HCT116 (cell line): ENCODE results near the gene NCKAP5. TPM values are rescaled to one million over a fixed set of nuclear protein-coding genes. Genes with fewer than 3 reads are reported as not detected.

ENCODE experiments used
- ATAC-seq: fragments of 200-7000 bp; cut with Tn5 transposase; 2 replicates; pipeline ENCODE4 v1.9.1; 2020; ENCODE audit warnings: mild to moderate bottlenecking, moderate library complexity
- BruUV-seq: library from RNA; stranded (reverse); fragments of 400-500 nt; replicated peaks from 2 replicates; lab custom pipeline; 2021; lab: Mats Ljungman, UMichigan
- CTCF ChIA-PET: fragments of 300-600 bp; sonication (Branson Sonifier 250); formaldehyde crosslinking; loops from one replicate; lab custom pipeline; 2021; ENCODE audit warnings: antibody characterized with exemption; lab: Charles Lee
- POLR2A ChIA-PET: fragments of 300-600, 350-600 bp; sonication (Branson Sonifier 250); formaldehyde crosslinking; loops from one replicate; lab custom pipeline; 2021; ENCODE audit warnings: antibody characterized with exemption; lab: Charles Lee
- RAD21 ChIA-PET, 2 experiments: fragments of 300-600 bp; sonication (Branson Sonifier 250); formaldehyde crosslinking; loops; one replicate each; lab custom pipeline; 2023; ENCODE audit warnings: low total read pairs in 2 of 2; ENCODE audit not compliant: uncharacterized antibody in 2 of 2, unreplicated experiment in 2 of 2, low non-redundant PET in 1 of 2; lab: Charles Lee
- DNase-seq: peaks from one replicate; pipeline ENCODE4 v3.0.0-alpha.2; 2010; ENCODE audit warnings: low read depth, low spot score
- H2AFZ ChIP-seq: fragments of 200-600 bp; shearing (Covaris generic), sonication (generic); 2 replicates; pipeline ENCODE4 v1.6.1; 2017; ENCODE audit warnings: low read depth, mixed run types, mixed read lengths, antibody characterized with exemption, low read length; ENCODE audit not compliant: poor library complexity, severe bottlenecking
- H3K27ac ChIP-seq: 2 replicates; pipeline ENCODE4 v1.5.1; 2012; ENCODE audit warnings: low read depth, low read length
- H3K27me3 ChIP-seq: fragments of 200-600 bp; sonication (generic); 2 replicates; pipeline ENCODE4 v1.6.1; 2016; ENCODE audit warnings: mixed run types, low read length, mixed read lengths; ENCODE audit not compliant: insufficient read depth
- H3K36me3 ChIP-seq, 2 experiments: fragments of 200-500 bp in 1 of 2; fragments of 200-600 bp in 1 of 2; sonication (Bioruptor generic) in 1 of 2; sonication (generic) in 1 of 2; 2 replicates each; pipeline versions ENCODE4 v1.5.1 to v1.6.1; 2014 to 2016; ENCODE audit warnings: low read length in 2 of 2, inconsistent platforms in 1 of 2, mixed read lengths in 1 of 2, mixed run types in 1 of 2; ENCODE audit not compliant: insufficient read depth in 2 of 2, control insufficient read depth in 1 of 2
- H3K4me1 ChIP-seq, 2 experiments: fragments of 200-600 bp in 1 of 2; sonication (generic) in 1 of 2; 2 replicates each; pipeline versions ENCODE4 v1.5.1 to v1.6.1; 2012 to 2017; ENCODE audit warnings: low read length in 2 of 2, inconsistent platforms in 1 of 2, mild to moderate bottlenecking in 1 of 2, mixed read lengths in 1 of 2, mixed run types in 1 of 2, moderate library complexity in 1 of 2; ENCODE audit not compliant: insufficient read depth in 2 of 2, control insufficient read depth in 1 of 2
- H3K4me2 ChIP-seq: fragments of 200-600 bp; sonication (generic); 2 replicates; pipeline ENCODE4 v1.6.1; 2017; ENCODE audit warnings: mixed run types, low read length, mixed read lengths
- H3K4me3 ChIP-seq, 2 experiments: fragments of 200-600 bp in 1 of 2; sonication (generic) in 1 of 2; replicated peaks in 1 of 2; 2 replicates each; pipeline ENCODE4 v1.5.1; 2011 to 2016; ENCODE audit warnings: low read length in 2 of 2, control low read depth in 1 of 2, low read depth in 1 of 2, mild to moderate bottlenecking in 1 of 2, mixed read lengths in 1 of 2, mixed run types in 1 of 2
- H3K79me2 ChIP-seq: fragments of 200-600 bp; sonication (generic); 2 replicates; pipeline ENCODE4 v1.6.1; 2017; ENCODE audit warnings: mild to moderate bottlenecking, mixed run types, low read length, moderate library complexity, mixed read lengths; ENCODE audit not compliant: insufficient read depth
- H3K9ac ChIP-seq: fragments of 200-600 bp; sonication (generic); 2 replicates; pipeline ENCODE4 v1.6.1; 2016; ENCODE audit warnings: low read length, mixed read lengths
- H3K9me2 ChIP-seq: fragments of 200-600 bp; sonication (generic), shearing (Covaris generic); 2 replicates; pipeline ENCODE4 v1.6.1; 2017; ENCODE audit warnings: mixed run types, mild to moderate bottlenecking, moderate library complexity; ENCODE audit not compliant: insufficient read depth
- H3K9me3 ChIP-seq, 2 experiments: fragments of 200-500 bp in 1 of 2; fragments of 200-600 bp in 1 of 2; sonication (Bioruptor generic) in 1 of 2; sonication (generic) in 1 of 2; 2 replicates each; pipeline ENCODE4 v1.6.1; 2014 to 2017; ENCODE audit warnings: low read length in 2 of 2, mixed read lengths in 2 of 2, inconsistent platforms in 1 of 2, low read depth in 1 of 2, mild to moderate bottlenecking in 1 of 2, mixed run types in 1 of 2, moderate library complexity in 1 of 2; ENCODE audit not compliant: control insufficient read depth in 1 of 2, insufficient read depth in 1 of 2
- H4K20me1 ChIP-seq: fragments of 200-600 bp; sonication (generic), shearing (Covaris generic); 2 replicates; pipeline ENCODE4 v1.6.1; 2017; ENCODE audit warnings: mixed run types, mild to moderate bottlenecking, moderate library complexity; ENCODE audit not compliant: insufficient read depth
- CEBPB ChIP-seq: IDR thresholded peaks from 2 replicates; pipeline ENCODE4 v1.6.1; 2012; ENCODE audit warnings: low read depth
- EGR1 ChIP-seq: IDR thresholded peaks from 2 replicates; pipeline ENCODE4 v1.6.1; 2012; ENCODE audit warnings: low read depth
- EZH2 ChIP-seq: fragments of 200-600 bp; sonication (generic); IDR thresholded peaks from 2 replicates; pipeline ENCODE4 v1.6.1; 2017; ENCODE audit warnings: antibody characterized with exemption, mixed run types
- EZH2phosphoT487 ChIP-seq: fragments of 200-600 bp; IDR thresholded peaks from 2 replicates; pipeline ENCODE4 v1.6.1; 2018; ENCODE audit warnings: antibody characterized with exemption, borderline replicate concordance
- JUND ChIP-seq: IDR thresholded peaks from 2 replicates; pipeline ENCODE4 v1.6.1; 2012
- POLR2A ChIP-seq: IDR thresholded peaks from 2 replicates; pipeline ENCODE4 v1.7.0; 2011; ENCODE audit warnings: borderline replicate concordance; ENCODE audit not compliant: insufficient read depth, insufficient read length; ENCODE audit errors: extremely low read depth
- POLR2AphosphoS5 ChIP-seq: IDR thresholded peaks from 2 replicates; pipeline ENCODE4 v1.6.1; 2011; ENCODE audit warnings: mild to moderate bottlenecking, low read depth, low read length, moderate library complexity
- RAD21 ChIP-seq: IDR thresholded peaks from 2 replicates; pipeline ENCODE4 v1.6.1; 2012; ENCODE audit warnings: low read depth, mild to moderate bottlenecking
- REST ChIP-seq: IDR thresholded peaks from 2 replicates; pipeline ENCODE4 v1.6.1; 2012; ENCODE audit warnings: low read depth
- YY1 ChIP-seq: IDR thresholded peaks from 2 replicates; pipeline ENCODE4 v1.6.1; 2011; ENCODE audit warnings: low read length, low read depth, moderate library complexity, mild to moderate bottlenecking; ENCODE audit not compliant: insufficient replicate concordance; ENCODE audit errors: extremely low read depth
- intact Hi-C: fragments of 100-400 bp; cut with micrococcal nuclease; formaldehyde crosslinking; loops from 2 replicates; pipeline ENCODE4 v1.10.0; 2022
- total RNA-seq: library from RNA; stranded (reverse); gene quantifications from one replicate; pipeline ENCODE4 v1.2.1, GENCODE V29; 2021; ENCODE audit not compliant: unreplicated experiment

Gene NCKAP5
- total RNA-seq, 1 experiment from 2014 or later: 0.30 TPM

- Histone ChIP-seq H2AFZ (no peak overlapping the region), H3K9ac (no peak overlapping the region), H3K36me3 (no peaks in the 10 kb centered on the region), H3K79me2 (no peaks in the 10 kb centered on the region), H3K4me3 (no peak overlapping the region), H3K27ac (no peak overlapping the region), H3K4me1 (no peaks in the 10 kb centered on the region), H3K27me3 (no peaks in the 10 kb centered on the region), H3K9me2 (no peaks in the 10 kb centered on the region)
- ATAC-seq (no peak), DNase-seq (no peak)
- ChIA-PET CTCF (no interaction called here), POLR2A (no interaction called here)
- intact Hi-C loops: no loop called here
- BruUV-seq: no TSS peak
- TF ChIP-seq EZH2 (no peak), JUND (no peak), EZH2phosphoT487 (no peak), YY1 (no peak), EGR1 (no peak), POLR2A (no peak), REST (no peak), RAD21 (no peak), CEBPB (no peak), POLR2AphosphoS5 (no peak)
- TF ChIP-seq, all 23 proteins: peak for 0
- RAD21 ChIA-PET: no interaction called here
- Histone ChIP-seq H4K20me1 (no peaks in the 10 kb centered on the region), H3K4me2 (no peak overlapping the region), H3K9me3 (no peaks in the 10 kb centered on the region)
Observed at GRCh38 chr2:132738223-132738622, 830.0 kb downstream of the NCKAP5 start.
